OCI-LY7 (cell line): Measurements from ENCODE around the gene ARHGAP24. TPM values are rescaled to one million over a fixed set of nuclear protein-coding genes. Genes with fewer than 3 reads are reported as not detected.

Experiments
- BruUV-seq: library from RNA; stranded (reverse); fragments of 400-500 nt; replicated peaks from 2 replicates; lab custom pipeline; 2021; lab: Mats Ljungman, UMichigan
- CTCF ChIA-PET: fragments of 300-600 bp; sonication (Branson Sonifier 250); formaldehyde crosslinking; loops from one replicate; lab custom pipeline; 2022; ENCODE audit warnings: antibody characterized with exemption; ENCODE audit not compliant: unreplicated experiment; lab: Charles Lee
- POLR2A ChIA-PET: fragments of 300-600 bp; sonication (Branson Sonifier 250); formaldehyde crosslinking; loops from one replicate; lab custom pipeline; 2022; ENCODE audit warnings: antibody characterized with exemption; lab: Charles Lee
- DNase-seq: peaks from one replicate; pipeline ENCODE4 v3.0.0-alpha.2; 2015; ENCODE audit warnings: low spot score
- H2AFZ ChIP-seq: fragments of 200-600 bp; sonication (generic), shearing (Covaris generic); 2 replicates; pipeline ENCODE4 v1.6.1; 2014; ENCODE audit warnings: mild to moderate bottlenecking, antibody characterized with exemption, low read length, moderate library complexity
- H3K27ac ChIP-seq: fragments of 200-600 bp; sonication (generic); 2 replicates; pipeline ENCODE4 v1.5.1; 2014; ENCODE audit warnings: mixed run types, low read depth, mild to moderate bottlenecking, moderate library complexity, low read length, inconsistent platforms; ENCODE audit not compliant: poor library complexity, severe bottlenecking
- H3K36me3 ChIP-seq: fragments of 200-600 bp; sonication (generic); 2 replicates; pipeline ENCODE4 v1.6.1; 2014; ENCODE audit warnings: mild to moderate bottlenecking, antibody characterized with exemption, low read length, moderate library complexity, mixed read lengths; ENCODE audit not compliant: insufficient read depth
- H3K4me1 ChIP-seq: fragments of 200-600 bp; sonication (generic); 2 replicates; pipeline ENCODE4 v1.5.1; 2014; ENCODE audit warnings: mild to moderate bottlenecking, low read length; ENCODE audit not compliant: insufficient read depth, poor library complexity, severe bottlenecking
- H3K4me2 ChIP-seq: fragments of 200-600 bp; sonication (generic); 2 replicates; pipeline ENCODE4 v1.6.1; 2014; ENCODE audit warnings: mild to moderate bottlenecking, low read length
- H3K4me3 ChIP-seq: fragments of 200-600 bp; sonication (generic); 2 replicates; pipeline ENCODE4 v1.5.1; 2014; ENCODE audit warnings: mild to moderate bottlenecking, low read depth, low read length; ENCODE audit not compliant: poor library complexity, severe bottlenecking
- H3K79me2 ChIP-seq: fragments of 200-600 bp; sonication (generic); 2 replicates; pipeline ENCODE4 v1.6.1; 2016; ENCODE audit warnings: low read depth, mild to moderate bottlenecking, low read length, moderate library complexity, mixed read lengths; ENCODE audit not compliant: insufficient read depth
- H3K9me2 ChIP-seq: fragments of 200-600 bp; sonication (generic); 2 replicates; pipeline ENCODE4 v1.6.1; 2016; ENCODE audit warnings: mild to moderate bottlenecking, low read length, mixed read lengths; ENCODE audit not compliant: insufficient read depth
- H3K9me3 ChIP-seq: fragments of 200-600 bp; sonication (generic); 2 replicates; pipeline ENCODE4 v1.6.1; 2014; ENCODE audit warnings: mild to moderate bottlenecking, mixed run types, low read length, mixed read lengths
- H4K20me1 ChIP-seq: fragments of 200-600 bp; sonication (generic); 2 replicates; pipeline ENCODE4 v1.6.1; 2014; ENCODE audit warnings: mild to moderate bottlenecking, antibody characterized with exemption, low read length, moderate library complexity, mixed read lengths; ENCODE audit not compliant: insufficient read depth
- EZH2phosphoT487 ChIP-seq: fragments of 200-600 bp; sonication (generic); IDR thresholded peaks from 2 replicates; pipeline ENCODE4 v1.6.1; 2018; ENCODE audit warnings: low read depth, borderline replicate concordance, mild to moderate bottlenecking, mixed run types, antibody characterized with exemption, low read length, moderate library complexity, mixed read lengths
- intact Hi-C: fragments of 100-400 bp; cut with micrococcal nuclease; formaldehyde crosslinking; loops from one replicate; pipeline ENCODE4 v1.10.0; 2022; ENCODE audit not compliant: unreplicated experiment
- total RNA-seq, 2 experiments: library from RNA; depleted of rRNA in 1 of 2; stranded (reverse); fragments of >200 nt in 1 of 2; shearing (Covaris generic) in 1 of 2; gene quantifications; 2 replicates each; pipeline ENCODE4 v1.2.3, GENCODE V29; 2014 to 2022
- TF ChIP-seq, protein P1 (sequence below): fragments of 200-600 bp; sonication (generic); conservative IDR thresholded peaks from 2 replicates; pipeline ENCODE4 v1.5.1; 2014; ENCODE audit warnings: mild to moderate bottlenecking, antibody characterized with exemption, low read length, moderate library complexity, mixed read lengths

Gene ARHGAP24
- total RNA-seq, 2 experiments from 2014 or later, result 0.88 to 4.4 TPM

DNA sequence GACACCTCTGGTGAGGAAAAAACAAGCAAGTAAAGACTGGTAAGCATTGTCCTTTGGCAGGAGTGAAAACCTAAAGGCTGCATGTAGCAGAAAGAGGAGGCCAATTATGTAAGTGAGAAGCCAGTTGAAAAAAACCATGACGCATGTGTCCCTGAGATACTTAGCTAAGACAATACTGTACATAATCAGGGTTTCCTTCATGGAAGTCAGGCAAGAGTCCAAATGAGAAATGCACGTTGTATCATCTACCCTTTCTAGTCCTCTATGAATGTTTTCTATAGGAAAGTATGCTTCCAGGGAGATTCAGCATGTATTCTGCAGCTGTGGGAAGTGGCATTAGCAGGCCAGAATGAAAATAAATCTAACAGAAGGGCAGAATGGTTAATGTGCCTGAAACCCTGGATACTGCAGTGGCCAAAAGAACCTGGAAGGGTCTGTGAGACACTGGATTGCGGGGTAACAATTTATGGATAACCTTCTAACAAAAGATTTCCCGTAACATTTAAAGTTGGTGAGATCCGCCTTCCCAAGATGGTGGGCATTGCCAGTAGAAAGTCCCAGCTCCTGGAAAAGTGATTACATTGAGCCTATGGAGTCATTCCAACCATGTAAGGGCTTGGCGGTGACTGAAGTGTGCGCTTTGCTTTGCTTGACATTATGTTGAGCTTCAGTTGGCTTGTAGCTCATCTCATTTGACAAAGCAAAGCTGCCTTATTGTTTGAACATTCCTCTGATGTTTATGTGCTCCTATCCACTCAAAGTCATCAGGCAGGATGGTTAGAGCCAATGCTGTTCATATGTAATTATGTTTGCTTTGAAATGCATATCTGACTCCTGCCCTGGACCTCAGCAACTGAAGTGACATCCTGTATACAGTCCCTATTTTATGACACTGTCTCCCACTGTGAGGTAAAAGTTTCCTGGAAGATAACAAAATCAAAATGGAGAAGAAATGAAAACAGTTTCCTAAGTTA lies 200.4 kb downstream of the ARHGAP24 start:
- peaks cover 28% of the 10 kb centered on the region for H3K4me1 ChIP-seq
- H3K9me3 ChIP-seq, result peaks cover 20% of the 10 kb centered on the region; the same call in 1 of the 2 replicates
- H3K4me3 ChIP-seq, result no peak overlapping the region
- no peaks in the 10 kb centered on the region for H3K79me2 ChIP-seq
- DNase-seq, result no peak
- no peak overlapping the region for H3K4me2 ChIP-seq
- BruUV-seq, result no TSS peak
- no peaks in the 10 kb centered on the region for H3K9me2 ChIP-seq
- no peaks in the 10 kb centered on the region; the same call in 1 of the 2 replicates for H3K36me3 ChIP-seq
- TF ChIP-seq EZH2phosphoT487, result no peak
- TF ChIP-seq, protein P1, sequence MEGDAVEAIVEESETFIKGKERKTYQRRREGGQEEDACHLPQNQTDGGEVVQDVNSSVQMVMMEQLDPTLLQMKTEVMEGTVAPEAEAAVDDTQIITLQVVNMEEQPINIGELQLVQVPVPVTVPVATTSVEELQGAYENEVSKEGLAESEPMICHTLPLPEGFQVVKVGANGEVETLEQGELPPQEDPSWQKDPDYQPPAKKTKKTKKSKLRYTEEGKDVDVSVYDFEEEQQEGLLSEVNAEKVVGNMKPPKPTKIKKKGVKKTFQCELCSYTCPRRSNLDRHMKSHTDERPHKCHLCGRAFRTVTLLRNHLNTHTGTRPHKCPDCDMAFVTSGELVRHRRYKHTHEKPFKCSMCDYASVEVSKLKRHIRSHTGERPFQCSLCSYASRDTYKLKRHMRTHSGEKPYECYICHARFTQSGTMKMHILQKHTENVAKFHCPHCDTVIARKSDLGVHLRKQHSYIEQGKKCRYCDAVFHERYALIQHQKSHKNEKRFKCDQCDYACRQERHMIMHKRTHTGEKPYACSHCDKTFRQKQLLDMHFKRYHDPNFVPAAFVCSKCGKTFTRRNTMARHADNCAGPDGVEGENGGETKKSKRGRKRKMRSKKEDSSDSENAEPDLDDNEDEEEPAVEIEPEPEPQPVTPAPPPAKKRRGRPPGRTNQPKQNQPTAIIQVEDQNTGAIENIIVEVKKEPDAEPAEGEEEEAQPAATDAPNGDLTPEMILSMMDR, result no peak
- H4K20me1 ChIP-seq, result no peaks in the 10 kb centered on the region
- no peak overlapping the region for H3K27ac ChIP-seq
- POLR2A ChIA-PET, result interaction anchor here (0.9 to 1.7 kb wide), 3 partner anchors 8 to 14 kb away, joined by 3 to 4 read pairs (median 3); no protein-coding TSS in a partner anchor
- intact Hi-C loops, result no loop called here
- CTCF ChIA-PET, result no interaction called here
- no peak overlapping the region for H2AFZ ChIP-seq

DNA sequence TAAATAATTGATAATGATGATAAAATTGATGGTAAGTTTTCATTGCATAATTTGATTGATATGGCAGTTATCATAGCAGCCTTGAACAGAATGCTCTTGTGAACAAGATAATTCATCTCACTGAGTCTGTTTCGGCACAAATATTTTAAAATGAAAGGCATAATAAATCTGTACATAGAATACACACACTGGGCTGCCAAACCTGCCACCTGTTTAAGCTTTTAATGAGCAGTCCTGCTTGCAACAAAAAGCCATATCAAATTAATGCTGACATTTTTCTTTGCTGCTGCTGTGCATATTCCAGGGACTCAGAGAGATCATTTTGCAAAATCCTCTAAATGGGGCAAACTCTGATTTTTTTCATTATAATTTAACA lies 201.1 kb downstream of the ARHGAP24 start:
- H3K4me1 ChIP-seq, result peaks cover 27% of the 10 kb centered on the region
- no TSS peak for BruUV-seq
- intact Hi-C loops, result no loop called here

More for the DNA sequence above, 201.1 kb downstream of the ARHGAP24 start:
- TF ChIP-seq, protein P1, result no peak
- TF ChIP-seq EZH2phosphoT487, result no peak
- Histone ChIP-seq H3K79me2 (no peaks in the 10 kb centered on the region), H3K9me3 (peaks cover 20% of the 10 kb centered on the region; the same call in 1 of the 2 replicates), H4K20me1 (no peaks in the 10 kb centered on the region), H3K4me2 (no peak overlapping the region), H3K9me2 (no peaks in the 10 kb centered on the region), H2AFZ (no peak overlapping the region), H3K4me3 (no peak overlapping the region), H3K27ac (no peak overlapping the region), H3K36me3 (no peaks in the 10 kb centered on the region; the same call in 1 of the 2 replicates)
- ChIA-PET POLR2A (interaction anchor here (1.3 to 1.7 kb wide), 3 partner anchors 7 to 49 kb away, joined by 3 to 4 read pairs (median 3); no protein-coding TSS in a partner anchor), CTCF (no interaction called here)
- no peak for DNase-seq
